Fibroblast of lung (primary cell): Measurements from ENCODE around the gene LUC7L. TPM values are rescaled to one million over a fixed set of nuclear protein-coding genes. Genes with fewer than 3 reads are reported as not detected.

Experiments used
- DNase-seq, 2 donors: peaks; one replicate each; pipeline versions ENCODE4 v3.0.0 to v3.0.0-alpha.2; 2010; ENCODE audit warnings: low read depth in 2 of 2
- H2AFZ ChIP-seq: 2 replicates; pipeline ENCODE4 v1.5.1; 2012; ENCODE audit warnings: low read length, control low read depth, inconsistent platforms
- H3K27ac ChIP-seq: 2 replicates; pipeline ENCODE4 v1.5.1; 2011; ENCODE audit warnings: low read length, control low read depth; ENCODE audit not compliant: insufficient read depth
- H3K27me3 ChIP-seq: 2 replicates; pipeline ENCODE4 v1.5.1; 2011; ENCODE audit warnings: mild to moderate bottlenecking, low read length; ENCODE audit not compliant: control insufficient read depth, insufficient read depth
- H3K36me3 ChIP-seq: 2 replicates; pipeline ENCODE4 v1.5.1; 2011; ENCODE audit warnings: low read length; ENCODE audit not compliant: control insufficient read depth, insufficient read depth
- H3K4me1 ChIP-seq: 2 replicates; pipeline ENCODE4 v1.5.1; 2011; ENCODE audit warnings: low read length; ENCODE audit not compliant: control insufficient read depth, insufficient read depth; ENCODE audit errors: extremely low read depth
- H3K4me2 ChIP-seq: 2 replicates; pipeline ENCODE4 v1.5.1; 2011; ENCODE audit warnings: low read length, control low read depth; ENCODE audit not compliant: insufficient read depth; ENCODE audit errors: extremely low read depth
- H3K4me3 ChIP-seq, 4 experiments: fragments of 200-600 bp in 1 of 4; sonication (generic) in 1 of 4; replicated peaks in 1 of 4; 2 replicates each; pipeline ENCODE4 v1.5.1; 2011 to 2016; ENCODE audit warnings: low read length in 4 of 4, low read depth in 3 of 4, mild to moderate bottlenecking in 3 of 4, control low read depth in 2 of 4, inconsistent platforms in 1 of 4, mixed read lengths in 1 of 4; ENCODE audit not compliant: insufficient read depth in 1 of 4; ENCODE audit errors: control extremely low read depth in 1 of 4
- H3K79me2 ChIP-seq: 2 replicates; pipeline ENCODE4 v1.5.1; 2012; ENCODE audit warnings: mild to moderate bottlenecking, low read length, inconsistent platforms; ENCODE audit not compliant: control insufficient read depth, insufficient read depth
- H3K9ac ChIP-seq: 2 replicates; pipeline ENCODE4 v1.5.1; 2011; ENCODE audit warnings: mild to moderate bottlenecking, low read length, control low read depth; ENCODE audit not compliant: insufficient read depth
- H3K9me3 ChIP-seq: 2 replicates; pipeline ENCODE4 v1.5.1; 2012; ENCODE audit warnings: low read depth, low read length; ENCODE audit not compliant: control insufficient read depth, insufficient read depth
- H4K20me1 ChIP-seq: 2 replicates; pipeline ENCODE4 v1.5.1; 2011; ENCODE audit warnings: low read length; ENCODE audit not compliant: control insufficient read depth, insufficient read depth; ENCODE audit errors: extremely low read depth
- CTCF ChIP-seq, 2 donors: IDR thresholded peaks in 1 of 2; conservative IDR thresholded peaks in 1 of 2; 1 replicate in 1 of 2; 2 replicates in 1 of 2; pipeline ENCODE4 v1.5.1; 2011 to 2012; ENCODE audit warnings: low read length in 2 of 2, control low read depth in 1 of 2, inconsistent platforms in 1 of 2, low read depth in 1 of 2, mild to moderate bottlenecking in 1 of 2
- EZH2 ChIP-seq: IDR thresholded peaks from 2 replicates; pipeline ENCODE4 v1.5.1; 2012; ENCODE audit warnings: low read length, control low read depth, mild to moderate bottlenecking; ENCODE audit errors: missing control alignments
- polyA plus RNA-seq, 2 donors: library from polyadenylated mRNA; depleted of rRNA in 1 of 2; stranded (reverse) in 1 of 2; unstranded in 1 of 2; fragments of >200 nt; gene quantifications; 2 replicates each; pipeline ENCODE4 v1.2.1, GENCODE V29; 2011 to 2012; ENCODE audit warnings: missing spikeins in 1 of 2
- total RNA-seq: library from RNA; depleted of rRNA; stranded (reverse); fragments of >200 nt; gene quantifications from 2 replicates; pipeline ENCODE4 v1.2.1, GENCODE V29; 2014

Gene LUC7L
- total and polyA plus RNA-seq, 2 donors (not counting 1 experiment from before 2014, with no cell fraction given) = 30.9 to 38.0 TPM

GRCh38 chr16:180101-180675, 49.1 kb downstream of the LUC7L start, which contains the start of gene HBQ1:
HBQ1 (plus strand) TSS chr16:180459; CDS start chr16:180487, 28 bp downstream.
- Histone ChIP-seq H3K27ac (no peak within 1 kb of the TSS), H3K79me2 (no peaks in the 10 kb centered on the region), H3K9ac (no peak within 1 kb of the TSS), H3K4me2 (peak within 1 kb of the TSS; percentile 72), H2AFZ (no peak within 1 kb of the TSS), H3K27me3 (peaks cover 26% of the 10 kb centered on the region), H4K20me1 (no peaks in the 10 kb centered on the region), H3K9me3 (no peaks in the 10 kb centered on the region), H3K36me3 (peaks cover 4% of the 10 kb centered on the region), H3K4me1 (peaks cover 6% of the 10 kb centered on the region), H3K4me3 (peak within 1 kb of the TSS in 2 of 4 experiments; percentile 12 to 46)
- TF ChIP-seq EZH2 (no peak), CTCF (conservative IDR thresholded peaks at IDR 0.05 in 1 of 2, IDR thresholded peaks at IDR 0.05 in 1 of 2; ENCODE audit: low read depth in 1 of 2, low read length in 2 of 2) (peak; percentile 10 to 19)
- peak in 1 of 2 donors; percentile 24 for DNase-seq

GRCh38 chr16:179211-180092, 49.8 kb downstream of the LUC7L start:
- Histone ChIP-seq H3K4me1 (peaks cover 6% of the 10 kb centered on the region), H3K4me3 (no peak overlapping the region), H3K79me2 (no peaks in the 10 kb centered on the region), H3K27ac (no peak overlapping the region), H4K20me1 (no peaks in the 10 kb centered on the region), H3K4me2 (no peak overlapping the region), H3K9ac (no peak overlapping the region), H3K9me3 (no peaks in the 10 kb centered on the region), H3K27me3 (peaks cover 32% of the 10 kb centered on the region), H3K36me3 (peaks cover 4% of the 10 kb centered on the region), H2AFZ (no peak overlapping the region)
- no peak for DNase-seq
- TF ChIP-seq EZH2 (no peak), CTCF (conservative IDR thresholded peaks at IDR 0.05 in 1 of 2, IDR thresholded peaks at IDR 0.05 in 1 of 2; ENCODE audit: low read depth in 1 of 2, low read length in 2 of 2) (no peak)

GRCh38 chr16:178668-179015, 50.6 kb downstream of the LUC7L start:
- no peak for DNase-seq
- no peaks in the 10 kb centered on the region for H3K79me2 ChIP-seq
- peaks cover 6% of the 10 kb centered on the region for H3K4me1 ChIP-seq
- peaks cover 4% of the 10 kb centered on the region for H3K36me3 ChIP-seq
- H3K27ac ChIP-seq = no peak overlapping the region
- no peak for TF ChIP-seq EZH2
- no peaks in the 10 kb centered on the region for H3K9me3 ChIP-seq
- H3K9ac ChIP-seq = no peak overlapping the region
- H3K4me2 ChIP-seq = no peak overlapping the region
- H3K27me3 ChIP-seq = peaks cover 32% of the 10 kb centered on the region
- H2AFZ ChIP-seq = no peak overlapping the region
- H4K20me1 ChIP-seq = no peaks in the 10 kb centered on the region
- H3K4me3 ChIP-seq = no peak overlapping the region
